Endothelial cell of umbilical vein (primary cell): ENCODE data around the gene ERG.

Experiments
- JUN ChIP-seq: IDR thresholded peaks from 2 replicates; pipeline ENCODE4 v1.6.1; 2011; ENCODE audit warnings: borderline replicate concordance, low read depth; ENCODE audit not compliant: insufficient read length, insufficient read depth
- POLR2A ChIP-seq: IDR thresholded peaks from 2 replicates; pipeline ENCODE4 v1.6.1; 2012; ENCODE audit warnings: low read depth, mild to moderate bottlenecking, control low read depth, low read length

DNA sequence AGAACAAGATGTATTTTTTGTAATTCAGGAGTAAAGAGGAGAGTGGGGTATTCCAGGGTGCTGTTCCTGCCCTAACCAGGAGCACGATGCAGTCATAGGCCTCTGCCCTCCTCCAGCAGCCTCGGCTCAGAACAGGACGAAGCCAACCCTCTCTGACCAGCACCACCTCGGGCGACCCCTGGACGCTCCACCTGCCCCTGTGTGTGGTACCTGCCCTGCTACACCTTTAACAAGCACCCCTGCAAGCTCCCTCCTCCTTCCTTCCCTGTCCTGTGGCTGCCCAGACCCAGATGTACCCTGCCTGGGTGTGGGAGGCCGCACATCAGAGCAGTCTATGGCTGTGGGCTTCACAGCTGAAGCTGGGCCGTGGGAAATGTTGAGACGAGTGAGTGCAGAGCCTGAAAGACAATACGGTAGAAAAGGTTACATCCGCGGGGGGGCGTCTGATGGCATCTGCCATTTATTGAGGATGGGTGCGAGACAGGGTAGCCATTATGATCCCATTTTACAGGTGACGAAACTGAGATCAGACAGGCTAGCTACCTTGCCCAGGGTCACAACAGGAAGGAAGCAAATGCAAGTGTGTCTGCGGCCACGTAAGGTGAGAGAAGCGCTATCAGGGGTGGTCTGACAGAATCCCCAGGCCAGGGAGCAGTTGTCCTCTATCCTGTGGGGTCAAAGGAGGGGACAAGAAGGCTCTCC is 4.6 kb downstream of the ERG start:
- no peak for TF ChIP-seq JUN
- TF ChIP-seq POLR2A = no peak
